Sigmoid colon (tissue), 7 donors: Measurements from ENCODE around the gene PEPD. TPM values are rescaled to one million over a fixed set of nuclear protein-coding genes. Genes with fewer than 3 reads are reported as not detected.

ENCODE experiments used
- DNase-seq: peaks from one replicate; pipeline ENCODE4 v3.0.0-alpha.2; 2019
- H3K27ac ChIP-seq, 4 donors: fragments of 200-600 bp; sonication (generic); one replicate each; pipeline ENCODE4 v1.5.1; 2016 to 2019; ENCODE audit warnings: mild to moderate bottlenecking in 1 of 4
- H3K27me3 ChIP-seq, 3 donors: fragments of 200-600 bp; sonication (generic); one replicate each; pipeline ENCODE4 v1.5.1; 2019; ENCODE audit warnings: mild to moderate bottlenecking in 1 of 3
- H3K36me3 ChIP-seq, 4 donors: fragments of 200-600 bp; sonication (generic); one replicate each; pipeline ENCODE4 v1.5.1; 2016 to 2019
- H3K4me1 ChIP-seq, 4 donors: fragments of 200-600 bp; sonication (generic); one replicate each; pipeline ENCODE4 v1.5.1; 2017 to 2019
- H3K4me3 ChIP-seq, 4 donors: fragments of 200-600 bp; sonication (generic); one replicate each; pipeline ENCODE4 v1.5.1; 2017 to 2019; ENCODE audit warnings: mild to moderate bottlenecking in 2 of 4, moderate library complexity in 1 of 4
- H3K9me3 ChIP-seq, 4 donors: fragments of 200-600 bp in 3 of 4; sonication (generic) in 3 of 4; one replicate each; pipeline versions ENCODE4 v1.5.1 to v1.6.1; 2013 to 2019
- EP300 ChIP-seq, 4 donors: sonication (generic); formaldehyde crosslinking; IDR thresholded peaks; one replicate each; pipeline ENCODE4 v1.6.1; 2017; ENCODE audit warnings: antibody characterized with exemption in 4 of 4
- POLR2A ChIP-seq, 2 donors: fragments of 450-650 bp; IDR thresholded peaks; one replicate each; pipeline ENCODE4 v1.6.1; 2016; ENCODE audit warnings: antibody characterized with exemption in 2 of 2, mild to moderate bottlenecking in 2 of 2, moderate library complexity in 2 of 2
- POLR2AphosphoS5 ChIP-seq, 4 donors: sonication (generic); formaldehyde crosslinking; IDR thresholded peaks; one replicate each; pipeline ENCODE4 v1.6.1; 2017; ENCODE audit warnings: antibody characterized with exemption in 4 of 4
- WGBS, 2 donors: extraction: QIAGEN DNeasy Blood & Tissue Kit; methylation state at CpG; one replicate each; pipeline ENCODE4 v1.1.7; 2013; 5-methylcytosine and 5-hydroxymethylcytosine counted together
- intact Hi-C: fragments of 100-400 bp; cut with DNase I; formaldehyde crosslinking; loops from one replicate; pipeline ENCODE4 v1.15.1; 2023
- polyA plus RNA-seq, 3 donors: library from polyadenylated mRNA; stranded (reverse); fragments of 200-250 nt; gene quantifications; one replicate each; pipeline ENCODE4 v1.2.3, GENCODE V29; 2013
- total RNA-seq, 4 donors: library from RNA; depleted of rRNA; stranded (reverse); fragments of >200 nt; gene quantifications; one replicate each; pipeline ENCODE4 v1.1.0, GENCODE V29; 2016
- TF ChIP-seq, protein P1 (sequence below), 4 experiments: fragments of 450-650 bp in 3 of 4; fragments of 200-600 bp in 1 of 4; IDR thresholded peaks; one replicate each; pipeline ENCODE4 v1.5.1; 2016 to 2019; ENCODE audit warnings: antibody characterized with exemption in 4 of 4, mild to moderate bottlenecking in 3 of 4, moderate library complexity in 2 of 4
- donor health status: healthy with polysubstance abuse.
- donor health status: Bipolar disorder and iron deficiency.
- donor health status: healthy.

Gene PEPD
- total and polyA plus RNA-seq, 7 donors: 50.0 to 187 (median 67.8) TPM

DNA sequence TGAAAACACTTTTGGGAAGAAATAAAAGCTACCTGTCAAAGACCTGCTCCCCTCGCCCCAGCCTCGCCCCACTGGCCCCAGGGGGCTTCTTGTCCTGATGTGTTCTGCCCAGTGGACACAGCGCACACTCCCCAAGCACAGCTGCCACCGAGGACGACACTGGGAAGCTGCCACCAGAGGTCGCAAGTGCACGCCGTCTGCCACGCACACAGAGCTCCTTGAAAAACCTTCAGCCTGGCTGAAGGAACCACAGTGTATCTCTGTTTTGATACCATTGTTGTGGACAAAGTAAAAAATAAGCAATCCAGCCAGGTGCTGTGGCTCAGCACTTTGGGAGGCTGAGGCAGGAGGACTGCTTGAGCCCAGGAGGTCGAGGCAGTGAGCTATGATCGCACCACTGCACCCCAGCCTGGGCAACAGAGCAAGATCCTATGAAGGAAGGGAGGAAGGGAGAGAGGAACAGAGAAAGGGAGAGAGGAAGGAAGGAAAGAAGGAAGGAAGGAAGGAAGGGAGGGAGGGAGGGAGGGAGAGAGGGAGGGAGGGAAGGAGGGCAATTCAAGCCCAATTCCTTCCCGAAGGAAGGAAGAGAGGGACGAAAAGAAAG lies 90.8 kb downstream of the PEPD start:
- Histone ChIP-seq H3K27me3 (no peaks in the 10 kb centered on the region), H3K9me3 (no peaks in the 10 kb centered on the region), H3K27ac (no peak overlapping the region), H3K36me3 (peaks cover 0 to 4% (median 0%) of the 10 kb centered on the region in 4 donors), H3K4me1 (peaks cover 0 to 18% (median 10%) of the 10 kb centered on the region in 4 donors), H3K4me3 (no peak overlapping the region)
- WGBS, 2 donors: 27 to 34% methylated on average over 13 of the region's 13 CpGs
- intact Hi-C loops: loop anchor here (1.0 kb wide), 1 partner anchor 341 kb away; no protein-coding TSS in a partner anchor
- peak; percentile 69 for DNase-seq
- no peak for TF ChIP-seq EP300 (IDR thresholded peaks at IDR 0.05)
- TF ChIP-seq, protein P1, sequence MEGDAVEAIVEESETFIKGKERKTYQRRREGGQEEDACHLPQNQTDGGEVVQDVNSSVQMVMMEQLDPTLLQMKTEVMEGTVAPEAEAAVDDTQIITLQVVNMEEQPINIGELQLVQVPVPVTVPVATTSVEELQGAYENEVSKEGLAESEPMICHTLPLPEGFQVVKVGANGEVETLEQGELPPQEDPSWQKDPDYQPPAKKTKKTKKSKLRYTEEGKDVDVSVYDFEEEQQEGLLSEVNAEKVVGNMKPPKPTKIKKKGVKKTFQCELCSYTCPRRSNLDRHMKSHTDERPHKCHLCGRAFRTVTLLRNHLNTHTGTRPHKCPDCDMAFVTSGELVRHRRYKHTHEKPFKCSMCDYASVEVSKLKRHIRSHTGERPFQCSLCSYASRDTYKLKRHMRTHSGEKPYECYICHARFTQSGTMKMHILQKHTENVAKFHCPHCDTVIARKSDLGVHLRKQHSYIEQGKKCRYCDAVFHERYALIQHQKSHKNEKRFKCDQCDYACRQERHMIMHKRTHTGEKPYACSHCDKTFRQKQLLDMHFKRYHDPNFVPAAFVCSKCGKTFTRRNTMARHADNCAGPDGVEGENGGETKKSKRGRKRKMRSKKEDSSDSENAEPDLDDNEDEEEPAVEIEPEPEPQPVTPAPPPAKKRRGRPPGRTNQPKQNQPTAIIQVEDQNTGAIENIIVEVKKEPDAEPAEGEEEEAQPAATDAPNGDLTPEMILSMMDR (IDR thresholded peaks at IDR 0.05): peak in 2 of 4 experiments; percentile 53 to 60
- no peak for TF ChIP-seq POLR2AphosphoS5 (IDR thresholded peaks at IDR 0.05)

DNA sequence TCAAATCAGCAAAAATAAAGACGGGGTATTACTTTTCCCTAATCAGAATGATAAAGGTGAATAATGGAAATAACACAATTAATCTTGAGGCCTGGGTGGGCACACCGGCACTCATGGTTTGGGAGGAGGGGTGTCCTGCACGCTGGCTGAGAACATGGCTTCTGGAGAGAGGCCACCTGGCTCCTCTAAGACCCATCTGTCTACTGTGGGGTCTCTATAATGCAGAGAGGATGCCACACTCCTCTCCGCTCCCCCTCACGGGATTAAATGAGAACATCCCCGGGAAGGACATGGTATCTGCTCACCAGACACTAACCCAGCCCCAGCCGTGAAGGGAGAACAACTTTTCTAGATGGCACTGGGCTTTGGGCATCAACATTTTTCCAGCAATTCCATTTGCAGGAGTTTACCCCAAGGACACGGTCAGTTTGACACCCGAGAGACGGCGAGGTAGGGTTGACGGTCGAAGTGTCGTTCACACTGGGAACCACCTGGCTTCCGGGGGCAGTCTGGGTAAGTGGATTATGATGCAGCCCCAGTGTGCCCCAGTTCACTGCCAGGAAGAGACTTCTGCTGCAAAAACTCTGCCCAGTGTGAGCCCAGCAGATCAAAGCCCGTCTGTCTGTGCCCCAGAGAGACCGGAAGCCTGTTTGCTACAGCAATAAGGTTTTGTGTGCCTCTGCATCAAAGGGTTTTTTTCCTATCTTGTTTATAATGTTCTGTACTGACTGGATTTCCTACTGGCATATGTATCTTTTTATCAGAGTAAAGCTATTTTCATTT lies 91.5 kb downstream of the PEPD start:
- TF ChIP-seq EP300 (IDR thresholded peaks at IDR 0.05) (no peak), POLR2A (IDR thresholded peaks at IDR 0.05) (no peak), POLR2AphosphoS5 (IDR thresholded peaks at IDR 0.05) (no peak)
- TF ChIP-seq, protein P1 (IDR thresholded peaks at IDR 0.05): no peak
- no peak overlapping the region for H3K4me3 ChIP-seq
- peaks cover 0 to 4% (median 0%) of the 10 kb centered on the region in 4 donors for H3K36me3 ChIP-seq
- H3K27me3 ChIP-seq: no peaks in the 10 kb centered on the region
- peak; percentile 46 for DNase-seq
- intact Hi-C loops: loop anchor here (1.0 kb wide), 1 partner anchor 341 kb away; no protein-coding TSS in a partner anchor
- H3K27ac ChIP-seq: no peak overlapping the region
- WGBS, 2 donors: 68 to 74% methylated on average over 17 of the region's 17 CpGs
- no peaks in the 10 kb centered on the region for H3K9me3 ChIP-seq
- peaks cover 0 to 11% (median 6%) of the 10 kb centered on the region in 4 donors for H3K4me1 ChIP-seq

DNA sequence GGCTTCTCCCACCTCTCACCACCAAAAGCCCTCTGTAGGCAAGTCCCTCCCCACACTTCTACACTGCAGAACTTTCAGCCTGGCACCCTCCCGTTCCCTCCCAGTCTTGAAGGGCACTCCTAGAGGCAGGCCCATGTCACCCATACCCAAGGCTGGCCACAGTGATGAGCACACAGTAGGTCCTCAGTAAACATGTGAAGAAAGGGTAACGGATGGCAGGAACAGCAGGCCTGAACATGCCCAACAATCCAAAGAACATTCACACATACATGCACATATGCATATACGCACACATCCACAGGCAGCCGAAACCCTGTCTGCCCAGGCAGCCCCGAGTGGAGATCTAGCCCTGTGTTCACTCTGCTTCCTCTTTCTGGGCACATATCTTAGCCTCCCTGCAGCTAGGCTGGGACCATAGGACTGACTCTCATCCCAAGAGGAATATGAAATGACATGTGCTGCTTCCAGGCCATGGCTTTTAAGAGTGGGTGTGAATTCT lies 92.9 kb downstream of the PEPD start:
- intact Hi-C loops: no loop called here
- 90 to 94% methylated on average over 5 of the region's 5 CpGs for WGBS, 2 donors
- Histone ChIP-seq H3K4me1 (no peaks in the 10 kb centered on the region), H3K36me3 (peaks cover 0 to 4% (median 0%) of the 10 kb centered on the region in 4 donors), H3K9me3 (no peaks in the 10 kb centered on the region), H3K27ac (no peak overlapping the region), H3K27me3 (no peaks in the 10 kb centered on the region), H3K4me3 (no peak overlapping the region)
- TF ChIP-seq POLR2A (IDR thresholded peaks at IDR 0.05): no peak
- no peak for TF ChIP-seq POLR2AphosphoS5 (IDR thresholded peaks at IDR 0.05)
- TF ChIP-seq, protein P1 (IDR thresholded peaks at IDR 0.05): no peak
- TF ChIP-seq EP300 (IDR thresholded peaks at IDR 0.05): no peak
- no peak for DNase-seq

DNA sequence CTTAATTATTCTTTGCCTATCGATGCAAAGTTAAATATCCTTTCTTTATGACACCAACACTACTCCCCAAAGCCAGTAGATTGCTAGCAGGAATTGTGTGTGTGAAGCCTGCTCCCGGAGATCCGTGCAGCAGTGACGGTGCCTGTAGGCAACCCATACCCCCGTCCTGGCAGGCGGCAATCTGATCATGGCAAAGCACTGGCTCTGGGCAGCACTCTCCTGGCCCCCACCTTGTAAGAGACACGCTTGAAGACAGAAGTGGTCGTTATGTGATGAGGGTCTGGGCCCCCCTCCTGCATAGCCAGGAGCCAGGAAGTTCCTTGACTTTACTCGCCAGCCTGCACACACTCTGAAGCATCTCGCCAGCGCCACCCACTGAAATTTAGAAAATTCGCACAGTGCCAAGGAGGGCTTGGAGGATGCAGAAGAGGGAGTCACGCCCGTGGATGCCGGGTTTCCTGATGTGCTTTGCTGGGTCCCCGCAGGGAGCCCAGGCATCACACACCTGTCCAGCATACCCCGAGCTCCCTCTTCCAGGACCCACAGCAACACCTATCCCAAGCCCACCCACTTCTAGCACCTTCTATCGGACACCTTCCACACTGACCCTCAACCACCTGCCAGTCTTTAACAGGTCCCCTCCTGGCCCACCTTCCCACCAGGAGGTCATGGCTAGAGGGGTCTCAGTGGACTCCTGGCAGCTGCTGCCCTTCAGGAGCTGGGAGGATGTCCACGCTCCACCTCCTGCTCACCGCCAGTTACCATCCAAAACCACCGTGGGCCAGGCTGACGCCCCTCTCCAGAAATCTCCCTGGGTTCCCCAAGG lies 93.6 kb downstream of the PEPD start:
- Histone ChIP-seq H3K9me3 (no peaks in the 10 kb centered on the region), H3K27me3 (no peaks in the 10 kb centered on the region), H3K4me1 (no peaks in the 10 kb centered on the region), H3K4me3 (no peak overlapping the region), H3K36me3 (peaks cover 0 to 4% (median 0%) of the 10 kb centered on the region in 4 donors), H3K27ac (no peak overlapping the region)
- 89 to 90% methylated on average over 22 of the region's 22 CpGs for WGBS, 2 donors
- intact Hi-C loops: no loop called here
- DNase-seq: peak; percentile 34
- no peak for TF ChIP-seq POLR2AphosphoS5 (IDR thresholded peaks at IDR 0.05)
- no peak for TF ChIP-seq POLR2A (IDR thresholded peaks at IDR 0.05)
- TF ChIP-seq, protein P1 (IDR thresholded peaks at IDR 0.05): no peak
- no peak for TF ChIP-seq EP300 (IDR thresholded peaks at IDR 0.05)
